GM18520 (cell line): ENCODE measurements around the gene NAP1L1.

Experiments
- ATAC-seq: cut with Tn5 transposase; IDR thresholded peaks from one replicate; pipeline ENCODE4 v1.9.1; 2021; ENCODE audit not compliant: unreplicated experiment

Gene NAP1L1

GRCh38 chr12:76084863-76085519, 506 bp upstream of the NAP1L1 start:
- peak; percentile 29 for ATAC-seq

GRCh38 chr12:76083246-76083903, 1.1 kb downstream of the NAP1L1 start:
- no peak for ATAC-seq

- ATAC-seq, result no peak
These were observed 2.6 kb downstream of the NAP1L1 start for GRCh38 chr12:76081909-76082308.

- ATAC-seq, result no peak
These were observed 3.6 kb downstream of the NAP1L1 start for GRCh38 chr12:76080729-76081415.

- no peak for ATAC-seq
These were observed 4.3 kb downstream of the NAP1L1 start for GRCh38 chr12:76080017-76080728.

- ATAC-seq, result no peak
These were observed 5.7 kb downstream of the NAP1L1 start for GRCh38 chr12:76078748-76079147.

GRCh38 chr12:76075448-76075847, 9.0 kb downstream of the NAP1L1 start:
- no peak for ATAC-seq

GRCh38 chr12:76074701-76075336, 9.7 kb downstream of the NAP1L1 start:
- ATAC-seq, result no peak

- no peak for ATAC-seq
These were observed 10.9 kb downstream of the NAP1L1 start for GRCh38 chr12:76073561-76073960.

- no peak for ATAC-seq
These were observed 11.9 kb downstream of the NAP1L1 start for GRCh38 chr12:76072568-76072967.

- ATAC-seq, result no peak
These were observed 15.1 kb downstream of the NAP1L1 start for GRCh38 chr12:76069339-76069738.

- no peak for ATAC-seq
These were observed 18.6 kb downstream of the NAP1L1 start for GRCh38 chr12:76065917-76066316.

GRCh38 chr12:76064904-76065303, 19.6 kb downstream of the NAP1L1 start:
- ATAC-seq, result no peak

GRCh38 chr12:76060111-76060510, 24.4 kb downstream of the NAP1L1 start:
- ATAC-seq, result no peak

GRCh38 chr12:76057326-76057725, 27.2 kb downstream of the NAP1L1 start:
- ATAC-seq, result no peak

GRCh38 chr12:76055393-76055792, 29.1 kb downstream of the NAP1L1 start:
- ATAC-seq, result no peak

GRCh38 chr12:76049575-76050251, 34.8 kb downstream of the NAP1L1 start:
- ATAC-seq, result no peak

GRCh38 chr12:76047742-76048141, 36.7 kb downstream of the NAP1L1 start:
- ATAC-seq, result no peak

- no peak for ATAC-seq
These were observed 37.4 kb downstream of the NAP1L1 start for GRCh38 chr12:76047060-76047459.

GRCh38 chr12:76043377-76043776, 41.1 kb downstream of the NAP1L1 start:
- no peak for ATAC-seq

GRCh38 chr12:76042147-76042546, 42.3 kb downstream of the NAP1L1 start:
- no peak for ATAC-seq
